Fibroblast of skin of abdomen (primary cell): ENCODE measurements around the gene CCDC107. TPM values are rescaled to one million over a fixed set of nuclear protein-coding genes. Genes with fewer than 3 reads are reported as not detected.
"Not testable (repeated sequence)": the region's sequence is repeated elsewhere in the genome, so short reads cannot be mapped to it uniquely, and the experiment has no call there.

Experiments used
- DNase-seq: peaks from one replicate; pipeline ENCODE4 v3.0.0-alpha.2; 2013
- polyA plus RNA-seq, 2 experiments: library from polyadenylated mRNA; unstranded; fragments of 120-200 nt; gene quantifications; one replicate each; pipeline ENCODE4 v1.2.1, GENCODE V29; 2013; ENCODE audit not compliant: insufficient read length in 2 of 2

CCDC107 gene
- 21.5 TPM for polyA plus RNA-seq (2013, experiment 1 of 2; ENCODE audit: insufficient read length)
- 21.1 TPM for polyA plus RNA-seq (2013, experiment 2 of 2; ENCODE audit: insufficient read length)

- peak; percentile 82 for DNase-seq
Observed at GRCh38 chr9:35658137-35658967, at the start of gene CCDC107. TSS of gene CCDC107 (plus strand) at chr9:35658292. CDS start at chr9:35658380, 88 bp downstream.

- DNase-seq = no peak
Observed at GRCh38 chr9:35609001-35609819, 48.9 kb upstream of the CCDC107 start.

- no peak for DNase-seq
Observed at GRCh38 chr9:35609820-35610163, 48.3 kb upstream of the CCDC107 start.

- peak; percentile 44 for DNase-seq
Observed at GRCh38 chr9:35611230-35611797, 46.8 kb upstream of the CCDC107 start.

- not testable (repeated sequence) for DNase-seq
Observed at GRCh38 chr9:35612066-35612465, 46.0 kb upstream of the CCDC107 start.

GRCh38 chr9:35612843-35613242, 45.2 kb upstream of the CCDC107 start:
- DNase-seq = no peak

GRCh38 chr9:35615981-35616680, 42.0 kb upstream of the CCDC107 start:
- no peak for DNase-seq

GRCh38 chr9:35616681-35617459, 41.2 kb upstream of the CCDC107 start:
- DNase-seq = peak; percentile 50

- no peak for DNase-seq
Observed at GRCh38 chr9:35617548-35617947, 40.5 kb upstream of the CCDC107 start.

GRCh38 chr9:35618325-35618727, 39.8 kb upstream of the CCDC107 start, which contains the start of gene CD72:
TSS of gene CD72 (minus strand) at chr9:35618413. CDS start at chr9:35618303, 110 bp downstream.
- DNase-seq = no peak

GRCh38 chr9:35618854-35619799, 39.0 kb upstream of the CCDC107 start:
- no peak for DNase-seq

GRCh38 chr9:35619800-35620158, 38.3 kb upstream of the CCDC107 start:
- DNase-seq = no peak

GRCh38 chr9:35627575-35627974, 30.5 kb upstream of the CCDC107 start:
- no peak for DNase-seq

GRCh38 chr9:35628389-35628991, 29.6 kb upstream of the CCDC107 start:
- no peak for DNase-seq

GRCh38 chr9:35629597-35629996, 28.5 kb upstream of the CCDC107 start:
- DNase-seq = no peak

- DNase-seq = no peak
Observed at GRCh38 chr9:35635730-35636129, 22.4 kb upstream of the CCDC107 start.

GRCh38 chr9:35636135-35636876, 21.8 kb upstream of the CCDC107 start:
- DNase-seq = no peak

GRCh38 chr9:35636877-35637246, 21.2 kb upstream of the CCDC107 start:
- DNase-seq = not testable (repeated sequence)

- not testable (repeated sequence) for DNase-seq
Observed at GRCh38 chr9:35637427-35637955, 20.6 kb upstream of the CCDC107 start.
